ENCODE measurements around the gene FBXW9. TPM values are rescaled to one million over a fixed set of nuclear protein-coding genes. Genes with fewer than 3 reads are reported as not detected.
"Not testable (repeated sequence)": the region's sequence is repeated elsewhere in the genome, so short reads cannot be mapped to it uniquely, and the experiment has no call there.

FBXW9 gene
- total RNA-seq, 1 donor = 7.3 TPM

DNA sequence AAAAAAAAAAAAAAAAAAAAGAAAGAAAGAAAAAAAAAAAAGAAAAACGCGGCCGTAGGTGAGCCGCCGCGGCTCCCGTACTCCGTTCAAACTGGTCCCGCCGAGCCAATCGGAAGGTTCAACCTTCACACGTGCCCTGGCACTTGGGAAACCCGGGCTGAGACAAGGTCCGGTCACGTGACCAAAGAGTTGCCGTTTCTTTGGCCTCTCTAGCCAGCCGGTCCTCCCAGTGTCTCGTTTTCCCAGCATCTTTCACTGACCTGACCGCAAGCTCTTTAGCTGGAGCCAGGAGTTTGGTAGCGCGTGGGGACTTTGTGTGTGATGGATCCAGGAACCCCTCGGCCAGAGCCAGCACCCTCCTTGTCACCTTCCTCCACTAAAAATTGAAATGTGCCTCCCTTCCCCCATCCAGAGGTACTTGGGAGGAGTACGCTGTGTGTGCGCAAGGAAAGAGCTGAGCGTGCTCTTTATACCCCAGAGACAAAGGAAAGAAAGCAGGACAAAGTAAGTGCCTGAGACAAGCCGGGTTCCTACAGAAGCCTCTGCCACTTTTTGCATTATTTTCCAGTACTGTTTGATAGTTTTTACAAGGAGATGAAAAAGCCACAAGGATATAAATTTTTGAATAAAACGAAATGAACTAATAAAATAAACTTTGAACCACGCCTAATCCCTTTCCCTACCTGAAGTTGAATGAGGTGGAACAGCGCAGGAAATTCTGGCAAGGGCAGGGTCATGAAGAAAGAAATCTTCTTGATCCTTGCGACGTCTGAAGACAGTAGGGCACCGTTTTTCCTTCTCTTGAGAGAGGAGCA is 26.3 kb upstream of the FBXW9 start:
- TF ChIP-seq, protein P1, sequence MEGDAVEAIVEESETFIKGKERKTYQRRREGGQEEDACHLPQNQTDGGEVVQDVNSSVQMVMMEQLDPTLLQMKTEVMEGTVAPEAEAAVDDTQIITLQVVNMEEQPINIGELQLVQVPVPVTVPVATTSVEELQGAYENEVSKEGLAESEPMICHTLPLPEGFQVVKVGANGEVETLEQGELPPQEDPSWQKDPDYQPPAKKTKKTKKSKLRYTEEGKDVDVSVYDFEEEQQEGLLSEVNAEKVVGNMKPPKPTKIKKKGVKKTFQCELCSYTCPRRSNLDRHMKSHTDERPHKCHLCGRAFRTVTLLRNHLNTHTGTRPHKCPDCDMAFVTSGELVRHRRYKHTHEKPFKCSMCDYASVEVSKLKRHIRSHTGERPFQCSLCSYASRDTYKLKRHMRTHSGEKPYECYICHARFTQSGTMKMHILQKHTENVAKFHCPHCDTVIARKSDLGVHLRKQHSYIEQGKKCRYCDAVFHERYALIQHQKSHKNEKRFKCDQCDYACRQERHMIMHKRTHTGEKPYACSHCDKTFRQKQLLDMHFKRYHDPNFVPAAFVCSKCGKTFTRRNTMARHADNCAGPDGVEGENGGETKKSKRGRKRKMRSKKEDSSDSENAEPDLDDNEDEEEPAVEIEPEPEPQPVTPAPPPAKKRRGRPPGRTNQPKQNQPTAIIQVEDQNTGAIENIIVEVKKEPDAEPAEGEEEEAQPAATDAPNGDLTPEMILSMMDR (IDR thresholded peaks at IDR 0.05; ENCODE audit: insufficient read depth, low read depth, low read length) = no peak
- peak overlapping the region; percentile 76 for H3K4me3 ChIP-seq (ENCODE audit: low read depth, low read length)
- peak; percentile 99 for DNase-seq (ENCODE audit: low read depth)

DNA sequence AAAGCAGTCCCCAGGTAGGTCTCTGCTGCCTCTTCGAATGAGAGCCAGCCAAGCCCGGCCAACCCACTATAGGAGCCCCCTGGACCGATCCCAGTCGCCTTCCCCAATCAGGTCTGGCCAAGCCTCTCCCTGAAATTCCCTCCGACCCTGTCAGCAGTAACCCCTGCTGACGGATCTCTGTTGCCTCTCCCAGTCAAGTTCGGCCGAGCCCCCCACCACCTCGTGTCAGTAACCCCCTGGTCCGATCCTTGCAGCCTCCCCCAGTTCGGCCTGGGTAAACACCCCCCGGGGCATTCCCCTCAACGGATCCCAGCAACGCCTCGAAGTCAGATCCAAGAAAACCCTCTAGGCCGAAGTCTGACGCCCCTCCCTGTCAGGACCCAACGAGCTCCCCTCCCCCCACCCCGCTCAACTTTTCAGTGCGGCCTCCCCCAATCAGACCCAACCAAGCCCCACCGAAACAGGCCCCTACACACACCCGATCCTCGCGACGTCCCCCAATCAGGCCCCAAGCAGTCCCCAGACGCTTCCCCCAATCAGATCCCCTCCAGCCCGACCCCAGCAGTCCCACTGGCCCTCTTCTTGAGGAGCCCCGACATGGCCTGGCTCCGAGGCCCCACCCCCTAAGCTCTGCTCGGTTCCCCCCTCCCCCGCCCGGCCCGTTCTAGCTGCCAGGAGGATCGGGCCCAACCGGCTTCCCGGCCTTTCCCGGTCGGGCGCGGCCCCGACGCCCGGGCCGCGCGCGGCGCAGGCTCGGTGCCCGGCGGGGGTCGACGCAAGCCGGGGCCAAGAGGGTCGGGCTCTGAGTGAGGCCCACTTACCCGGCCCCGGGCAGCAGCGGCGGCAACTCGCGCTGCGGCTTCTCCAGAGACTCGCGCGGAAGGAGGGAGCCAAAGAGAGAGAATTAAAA is 25.5 kb upstream of the FBXW9 start:
- DNase-seq (ENCODE audit: low read depth) = peak; percentile 84
- TF ChIP-seq, protein P1 (IDR thresholded peaks at IDR 0.05; ENCODE audit: insufficient read depth, low read depth, low read length) = no peak
- peak overlapping the region; percentile 76 for H3K4me3 ChIP-seq (ENCODE audit: low read depth, low read length)

DNA sequence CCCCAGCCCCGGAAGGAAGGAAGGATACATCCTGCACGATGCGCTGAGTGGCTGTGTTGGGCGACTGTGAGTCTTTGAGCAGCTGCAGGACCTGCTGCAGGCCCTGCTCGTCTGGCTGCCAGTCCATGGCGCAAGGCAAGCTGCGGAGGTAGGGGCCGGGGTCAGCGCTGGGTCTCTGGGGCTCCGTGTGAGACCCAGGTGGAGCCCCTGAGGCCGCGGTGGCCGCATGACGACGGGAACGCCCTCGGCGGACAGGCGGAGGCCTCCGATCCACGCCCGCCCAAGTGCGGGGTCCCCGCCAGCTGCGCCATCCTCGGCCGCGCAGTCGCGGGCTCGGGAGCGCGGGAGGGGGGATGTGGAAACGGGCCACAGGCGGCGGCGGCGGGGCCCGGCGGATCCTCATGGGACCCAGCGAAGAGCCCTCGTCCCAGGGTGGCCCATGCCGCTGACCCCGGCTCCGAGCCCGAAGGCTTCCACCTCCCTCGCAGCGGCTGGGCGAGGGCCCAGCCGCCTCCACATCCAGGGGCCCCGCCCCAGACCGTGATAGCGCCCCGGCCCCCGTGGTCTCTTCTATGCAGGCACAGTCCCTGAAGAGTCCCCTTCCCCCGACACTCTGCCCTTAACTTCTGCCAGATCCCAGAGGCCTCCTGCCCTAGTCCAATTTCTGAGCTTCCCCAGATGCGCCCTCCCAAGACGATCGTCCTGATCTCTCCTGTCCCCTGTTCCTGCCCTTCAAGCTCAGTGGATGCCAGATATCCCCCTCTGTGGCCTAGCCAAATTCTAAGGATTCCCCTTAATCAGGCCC is 24.6 kb upstream of the FBXW9 start:
- peak overlapping the region; percentile 76 for H3K4me3 ChIP-seq (ENCODE audit: low read depth, low read length)
- TF ChIP-seq, protein P1 (IDR thresholded peaks at IDR 0.05; ENCODE audit: insufficient read depth, low read depth, low read length) = no peak
- DNase-seq (ENCODE audit: low read depth) = peak; percentile 28

DNA sequence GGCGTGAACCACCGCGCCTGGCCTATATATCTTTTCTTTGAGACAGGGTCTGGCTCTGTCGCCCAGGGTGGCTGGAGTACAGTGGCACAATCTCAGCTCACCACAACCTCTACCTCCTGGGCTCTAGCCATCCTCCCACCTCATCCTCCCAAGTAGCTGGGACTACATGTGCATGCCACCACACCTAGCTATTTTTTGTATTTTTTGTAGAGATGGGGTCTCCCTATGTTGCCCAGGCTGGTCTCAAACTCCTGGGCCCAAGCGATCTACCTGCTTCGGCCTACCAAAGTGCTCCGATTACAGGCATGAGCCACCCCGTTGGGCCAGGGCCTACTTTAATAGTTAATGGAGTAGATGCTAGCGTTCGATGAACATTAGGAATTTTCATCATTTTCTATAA is 23.9 kb upstream of the FBXW9 start:
- TF ChIP-seq, protein P1 (IDR thresholded peaks at IDR 0.05; ENCODE audit: insufficient read depth, low read depth, low read length) = no peak
- no peak for DNase-seq (ENCODE audit: low read depth)
- H3K4me3 ChIP-seq (ENCODE audit: low read depth, low read length) = peak overlapping the region; percentile 76

DNA sequence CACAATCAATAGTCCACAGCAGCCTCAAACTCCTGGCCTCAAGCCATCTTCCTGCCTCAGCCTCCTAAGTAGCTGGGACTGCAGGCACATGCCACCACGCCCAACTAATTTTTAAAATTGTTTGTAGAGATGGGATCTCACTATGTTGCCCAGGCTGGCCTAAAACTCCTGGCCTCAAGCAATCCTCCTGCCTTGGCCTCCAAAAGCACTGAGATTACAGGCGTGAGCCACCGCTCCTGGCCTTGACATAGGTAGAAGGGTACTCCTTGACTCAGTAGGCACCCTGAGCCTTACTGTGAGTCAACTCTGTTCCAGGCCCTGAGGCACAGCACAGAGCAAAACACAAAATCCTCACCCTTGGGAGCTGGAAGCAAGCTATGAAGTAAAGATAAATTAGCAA is 19.5 kb upstream of the FBXW9 start:
- no peak overlapping the region for H3K4me3 ChIP-seq (ENCODE audit: low read depth, low read length)
- TF ChIP-seq, protein P1 (IDR thresholded peaks at IDR 0.05; ENCODE audit: insufficient read depth, low read depth, low read length) = no peak
- DNase-seq (ENCODE audit: low read depth) = no peak

DNA sequence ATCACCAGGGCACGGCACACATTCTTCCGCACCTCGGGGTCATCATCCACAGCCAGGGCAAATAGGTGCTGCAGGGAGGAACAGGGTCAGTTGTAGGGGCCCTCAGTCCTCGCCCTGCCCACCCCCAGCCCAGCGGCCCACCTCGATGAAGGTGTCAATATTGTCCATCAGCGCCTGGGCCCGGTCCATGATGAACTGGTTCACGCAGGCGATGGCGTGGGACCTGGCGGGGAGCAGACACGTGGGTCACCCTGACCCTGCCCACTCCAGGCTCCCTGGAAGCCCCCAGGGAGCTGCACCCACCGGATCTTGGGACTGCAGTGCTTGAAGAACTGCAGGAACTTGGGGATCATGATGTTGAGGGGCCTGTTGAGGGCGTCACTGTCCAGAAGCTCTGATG is 18.7 kb upstream of the FBXW9 start:
- DNase-seq (ENCODE audit: low read depth) = no peak
- H3K4me3 ChIP-seq (ENCODE audit: low read depth, low read length) = no peak overlapping the region
- TF ChIP-seq, protein P1 (IDR thresholded peaks at IDR 0.05; ENCODE audit: insufficient read depth, low read depth, low read length) = no peak

DNA sequence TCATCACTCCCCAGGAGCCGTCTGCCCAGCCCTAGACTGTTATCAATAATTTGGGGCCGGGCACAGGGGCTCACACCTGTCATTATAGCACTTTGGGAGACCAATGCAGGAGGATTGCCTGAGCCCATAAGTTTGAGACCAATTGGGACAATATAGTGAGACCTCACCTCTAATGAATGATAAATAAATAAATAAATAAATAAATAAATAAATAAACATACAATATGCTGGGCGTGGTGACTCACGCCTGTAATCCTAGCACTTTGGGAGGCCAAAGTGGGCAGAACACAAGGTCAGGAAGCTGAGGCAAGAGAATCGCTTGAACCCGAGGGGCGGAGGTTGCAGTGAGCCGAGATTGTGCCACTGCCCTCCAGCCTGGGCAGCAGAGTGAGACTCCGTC is 16.9 kb upstream of the FBXW9 start:
- DNase-seq (ENCODE audit: low read depth); H3K4me3 ChIP-seq (ENCODE audit: low read depth, low read length): not testable (repeated sequence)
